A549 (cell line): ENCODE results near the gene MGMT. TPM values are rescaled to one million over a fixed set of nuclear protein-coding genes. Genes with fewer than 3 reads are reported as not detected.

Experiments
- ATAC-seq, 2 experiments: fragments of 200-7000 bp in 1 of 2; fragments of >200 bp in 1 of 2; cut with Nextera tagmentation in 1 of 2; cut with Tn5 transposase in 1 of 2; 3 replicates each; pipeline versions ENCODE4 v1.8.0 to v1.9.1; 2018 to 2020; ENCODE audit warnings: mild to moderate bottlenecking in 1 of 2, moderate library complexity in 1 of 2
- CTCF ChIA-PET: fragments of 300-600 bp; sonication (Branson Sonifier 250); formaldehyde crosslinking; extraction: SDS; loops from one replicate; lab custom pipeline; 2021; ENCODE audit warnings: antibody characterized with exemption, inconsistent platforms; lab: Yijun Ruan, JAX
- POLR2A ChIA-PET: fragments of 350-600 bp; formaldehyde crosslinking; extraction: SDS; loops from one replicate; lab custom pipeline; 2021; ENCODE audit warnings: antibody characterized with exemption, inconsistent platforms; lab: Yijun Ruan, JAX
- DNase-seq, 2 experiments: peaks; one replicate each; pipeline versions ENCODE4 v3.0.0 to v3.0.0-alpha.2; 2011 to 2016; ENCODE audit warnings: low read depth in 1 of 2, low spot score in 1 of 2
- FAIRE-seq: peaks from 2 replicates; lab custom pipeline; 2011; peaks lifted over from hg19 to GRCh38; lab: Jason Lieb, UNC
- H3K27ac ChIP-seq, 2 experiments: fragments of >200 bp; sonication (Bioruptor Twin); formaldehyde crosslinking; 3 replicates each; pipeline ENCODE4 v1.5.1; 2016 to 2017
- H3K4me1 ChIP-seq: fragments of >200 bp; sonication (Bioruptor Twin); formaldehyde crosslinking; 3 replicates; pipeline ENCODE4 v1.6.1; 2016
- H3K4me2 ChIP-seq: fragments of >200 bp; sonication (Bioruptor Twin); formaldehyde crosslinking; 3 replicates; pipeline ENCODE4 v1.6.1; 2016
- H3K4me3 ChIP-seq: fragments of >200 bp; sonication (Bioruptor Twin); formaldehyde crosslinking; 3 replicates; pipeline ENCODE4 v1.5.1; 2016
- H3K9me3 ChIP-seq: fragments of >200 bp; sonication (Bioruptor Twin); formaldehyde crosslinking; 3 replicates; pipeline ENCODE4 v1.6.1; 2016
- CEBPB ChIP-seq, 2 experiments: fragments of >200 bp in 1 of 2; sonication (Bioruptor Twin) in 1 of 2; formaldehyde crosslinking in 1 of 2; IDR thresholded peaks; 2 replicates each; pipeline ENCODE4 v1.6.1; 2012 to 2016
- CHD2 ChIP-seq: fragments of 150-350 bp; IDR thresholded peaks from 2 replicates; pipeline ENCODE4 v1.6.1; 2014; ENCODE audit warnings: low read length; ENCODE audit not compliant: partially characterized antibody
- EHF ChIP-seq: fragments of 250-450 bp; sonication (Bioruptor Pico); IDR thresholded peaks from 2 replicates; pipeline ENCODE4 v1.5.0; 2020; ENCODE audit warnings: mild to moderate bottlenecking
- EHMT2 ChIP-seq: fragments of 200-600 bp; sonication (generic); IDR thresholded peaks from 2 replicates; pipeline ENCODE4 v1.6.1; 2016; ENCODE audit warnings: antibody characterized with exemption, low read depth, mild to moderate bottlenecking, moderate library complexity
- FOXS1 ChIP-seq: fragments of 250-450 bp; sonication (Bioruptor Pico); IDR thresholded peaks from 2 replicates; pipeline ENCODE4 v1.5.0; 2020; ENCODE audit warnings: mild to moderate bottlenecking, moderate library complexity
- HDAC2 ChIP-seq: fragments of 200-600 bp; sonication (generic); IDR thresholded peaks from 2 replicates; pipeline ENCODE4 v1.6.1; 2016
- HOXB13 ChIP-seq: fragments of 250-450 bp; sonication (Bioruptor Pico); IDR thresholded peaks from 2 replicates; pipeline ENCODE4 v1.5.0; 2020; ENCODE audit warnings: low read depth, mild to moderate bottlenecking, moderate library complexity
- JUN ChIP-seq, 2 experiments: fragments of >200 bp; sonication (Bioruptor Twin); formaldehyde crosslinking; IDR thresholded peaks; 2 replicates in 1 of 2; 3 replicates in 1 of 2; pipeline ENCODE4 v1.6.1; 2016 to 2017
- KDM1A ChIP-seq: fragments of 200-600 bp; sonication (generic); IDR thresholded peaks from 2 replicates; pipeline ENCODE4 v1.6.1; 2016; ENCODE audit warnings: low read depth, mild to moderate bottlenecking
- POLR2AphosphoS2 ChIP-seq: conservative IDR thresholded peaks from 2 replicates; pipeline ENCODE4 v1.6.1; 2012; ENCODE audit warnings: low read length, improper control_type of control experiment, inconsistent platforms
- RAD21 ChIP-seq, 2 experiments: fragments of >200 bp in 1 of 2; sonication (Bioruptor Twin) in 1 of 2; formaldehyde crosslinking in 1 of 2; IDR thresholded peaks in 1 of 2; conservative IDR thresholded peaks in 1 of 2; 2 replicates in 1 of 2; 3 replicates in 1 of 2; pipeline ENCODE4 v1.6.1; 2012 to 2018; ENCODE audit warnings: inconsistent platforms in 1 of 2
- RCOR1 ChIP-seq: fragments of 150-350 bp; IDR thresholded peaks from 2 replicates; pipeline ENCODE4 v1.6.1; 2014; ENCODE audit warnings: antibody characterized with exemption, low read length, low read depth
- SMC3 ChIP-seq: fragments of >200 bp; sonication (Bioruptor Twin); formaldehyde crosslinking; IDR thresholded peaks from 3 replicates; pipeline ENCODE4 v1.6.1; 2018; ENCODE audit warnings: inconsistent platforms
- TFCP2L1 ChIP-seq: fragments of 250-450 bp; sonication (Bioruptor Pico); IDR thresholded peaks from 2 replicates; pipeline ENCODE4 v1.5.0; 2021; ENCODE audit warnings: mild to moderate bottlenecking
- TP53 ChIP-seq: fragments of 250-450 bp; sonication (Bioruptor Pico); IDR thresholded peaks from 2 replicates; pipeline ENCODE4 v1.5.0; 2021; ENCODE audit warnings: mild to moderate bottlenecking, moderate library complexity
- ZNF302 ChIP-seq: fragments of 250-450 bp; sonication (Bioruptor Pico); IDR thresholded peaks from 2 replicates; pipeline ENCODE4 v1.9.0; 2021; ENCODE audit warnings: inconsistent platforms, mild to moderate bottlenecking, moderate library complexity
- ZSCAN20 ChIP-seq: fragments of 250-450 bp; sonication (Bioruptor Pico); IDR thresholded peaks from 2 replicates; pipeline ENCODE4 v1.8.0; 2022; ENCODE audit warnings: mild to moderate bottlenecking, moderate library complexity
- WGBS: methylation state at CpG from one replicate; pipeline ENCODE4 v1.1.6; 2017; ENCODE audit errors: missing lambda C conversion rate; 5-methylcytosine and 5-hydroxymethylcytosine counted together
- polyA plus RNA-seq, 4 experiments: library from polyadenylated mRNA; depleted of rRNA in 3 of 4; stranded (reverse); fragments of >200 nt; fragmentation: RNase III in 1 of 4; extraction: RNeasy Plus Mini Kit Qiagen cat#74134 plus additional on column Dnase treatment in 1 of 4; gene quantifications; 2 replicates in 3 of 4; 3 replicates in 1 of 4; pipeline ENCODE4 v1.2.3, GENCODE V29; 2011 to 2017
- TF ChIP-seq, protein P1 (sequence below): fragments of 250-450 bp; sonication (Bioruptor Pico); IDR thresholded peaks from 2 replicates; pipeline ENCODE4 v1.5.0; 2020; ENCODE audit warnings: low read depth, mild to moderate bottlenecking, moderate library complexity
- TF ChIP-seq, protein P2 (sequence below): IDR thresholded peaks from 2 replicates; pipeline ENCODE4 v1.6.1; 2012
- TF ChIP-seq, protein P3 (sequence below): fragments of >200 bp; sonication (Bioruptor Twin); formaldehyde crosslinking; IDR thresholded peaks from 3 replicates; pipeline ENCODE4 v1.5.1; 2016
- TF ChIP-seq, protein P4 (sequence below): fragments of 250-450 bp; sonication (Bioruptor Pico); IDR thresholded peaks from 2 replicates; pipeline ENCODE4 v1.5.0; 2021; ENCODE audit warnings: mild to moderate bottlenecking, moderate library complexity, borderline replicate concordance
- TF ChIP-seq, protein P5 (sequence below): fragments of 450-650 bp; IDR thresholded peaks from 2 replicates; pipeline ENCODE4 v1.6.1; 2014; ENCODE audit warnings: antibody characterized with exemption
- TF ChIP-seq, protein P6 (sequence below): fragments of 150-350 bp; IDR thresholded peaks from 2 replicates; pipeline ENCODE4 v1.6.1; 2014; ENCODE audit warnings: low read depth, mild to moderate bottlenecking, low read length

The MGMT gene
- polyA plus RNA-seq, 2 of the 4 experiments (the other 2 are of a cell fraction), result 4.9 to 5.2 TPM

DNA sequence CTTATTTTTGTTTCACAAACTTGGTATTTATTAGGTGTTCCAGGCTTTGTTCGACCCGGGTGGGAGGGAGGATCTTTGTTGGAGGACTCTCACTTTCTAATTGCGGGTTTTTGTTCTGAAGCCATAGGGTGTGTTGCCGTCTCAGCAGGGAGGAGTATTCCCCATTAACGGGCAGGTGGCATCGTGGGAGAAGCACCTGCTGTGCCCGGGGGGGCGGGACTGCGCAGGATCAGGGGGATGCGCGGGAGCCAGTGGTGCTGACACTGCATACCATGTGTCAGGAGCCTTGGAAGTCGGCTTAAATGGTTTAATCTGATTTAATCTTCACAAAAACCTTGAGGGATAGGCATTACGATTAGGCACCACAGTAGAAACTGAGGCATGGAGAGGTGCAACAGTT is 113.0 kb downstream of the MGMT start:
- FAIRE-seq (no peak), ATAC-seq (no peak), DNase-seq (no peak)
- Histone ChIP-seq H3K9me3 (no peaks in the 10 kb centered on the region), H3K27ac (no peak overlapping the region), H3K4me2 (no peak overlapping the region), H3K4me1 (no peaks in the 10 kb centered on the region), H3K4me3 (no peak overlapping the region)
- CTCF ChIA-PET, result no interaction called here
- 42% methylated on average over 13 of the region's 13 CpGs for WGBS
- POLR2A ChIA-PET, result no interaction called here
- no peak for TF ChIP-seq TFCP2L1 (CRISPR knock-in tag)
- TF ChIP-seq, protein P1, sequence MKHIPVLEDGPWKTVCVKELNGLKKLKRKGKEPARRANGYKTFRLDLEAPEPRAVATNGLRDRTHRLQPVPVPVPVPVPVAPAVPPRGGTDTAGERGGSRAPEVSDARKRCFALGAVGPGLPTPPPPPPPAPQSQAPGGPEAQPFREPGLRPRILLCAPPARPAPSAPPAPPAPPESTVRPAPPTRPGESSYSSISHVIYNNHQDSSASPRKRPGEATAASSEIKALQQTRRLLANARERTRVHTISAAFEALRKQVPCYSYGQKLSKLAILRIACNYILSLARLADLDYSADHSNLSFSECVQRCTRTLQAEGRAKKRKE (CRISPR knock-in tag), result no peak
- TF ChIP-seq POLR2AphosphoS2, result no peak
- no peak for TF ChIP-seq RCOR1
- TF ChIP-seq TP53 (CRISPR knock-in tag), result no peak
- TF ChIP-seq ZNF302, result no peak
- TF ChIP-seq HOXB13, result no peak
- TF ChIP-seq RAD21 (conservative IDR thresholded peaks at IDR 0.05 in 1 of 2, IDR thresholded peaks at IDR 0.05 in 1 of 2), result no peak
- no peak for TF ChIP-seq EHMT2
- TF ChIP-seq, protein P2, sequence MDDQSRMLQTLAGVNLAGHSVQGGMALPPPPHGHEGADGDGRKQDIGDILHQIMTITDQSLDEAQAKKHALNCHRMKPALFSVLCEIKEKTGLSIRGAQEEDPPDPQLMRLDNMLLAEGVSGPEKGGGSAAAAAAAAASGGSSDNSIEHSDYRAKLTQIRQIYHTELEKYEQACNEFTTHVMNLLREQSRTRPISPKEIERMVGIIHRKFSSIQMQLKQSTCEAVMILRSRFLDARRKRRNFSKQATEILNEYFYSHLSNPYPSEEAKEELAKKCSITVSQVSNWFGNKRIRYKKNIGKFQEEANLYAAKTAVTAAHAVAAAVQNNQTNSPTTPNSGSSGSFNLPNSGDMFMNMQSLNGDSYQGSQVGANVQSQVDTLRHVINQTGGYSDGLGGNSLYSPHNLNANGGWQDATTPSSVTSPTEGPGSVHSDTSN, result no peak
- no peak for TF ChIP-seq SMC3
- no peak for TF ChIP-seq EHF (CRISPR knock-in tag)
- TF ChIP-seq KDM1A, result no peak
- TF ChIP-seq CHD2, result no peak
- no peak for TF ChIP-seq ZSCAN20
- TF ChIP-seq FOXS1 (CRISPR knock-in tag), result no peak
- no peak for TF ChIP-seq CEBPB (IDR thresholded peaks at IDR 0.05)
- TF ChIP-seq, protein P3, sequence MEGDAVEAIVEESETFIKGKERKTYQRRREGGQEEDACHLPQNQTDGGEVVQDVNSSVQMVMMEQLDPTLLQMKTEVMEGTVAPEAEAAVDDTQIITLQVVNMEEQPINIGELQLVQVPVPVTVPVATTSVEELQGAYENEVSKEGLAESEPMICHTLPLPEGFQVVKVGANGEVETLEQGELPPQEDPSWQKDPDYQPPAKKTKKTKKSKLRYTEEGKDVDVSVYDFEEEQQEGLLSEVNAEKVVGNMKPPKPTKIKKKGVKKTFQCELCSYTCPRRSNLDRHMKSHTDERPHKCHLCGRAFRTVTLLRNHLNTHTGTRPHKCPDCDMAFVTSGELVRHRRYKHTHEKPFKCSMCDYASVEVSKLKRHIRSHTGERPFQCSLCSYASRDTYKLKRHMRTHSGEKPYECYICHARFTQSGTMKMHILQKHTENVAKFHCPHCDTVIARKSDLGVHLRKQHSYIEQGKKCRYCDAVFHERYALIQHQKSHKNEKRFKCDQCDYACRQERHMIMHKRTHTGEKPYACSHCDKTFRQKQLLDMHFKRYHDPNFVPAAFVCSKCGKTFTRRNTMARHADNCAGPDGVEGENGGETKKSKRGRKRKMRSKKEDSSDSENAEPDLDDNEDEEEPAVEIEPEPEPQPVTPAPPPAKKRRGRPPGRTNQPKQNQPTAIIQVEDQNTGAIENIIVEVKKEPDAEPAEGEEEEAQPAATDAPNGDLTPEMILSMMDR, result no peak
- TF ChIP-seq, protein P4, sequence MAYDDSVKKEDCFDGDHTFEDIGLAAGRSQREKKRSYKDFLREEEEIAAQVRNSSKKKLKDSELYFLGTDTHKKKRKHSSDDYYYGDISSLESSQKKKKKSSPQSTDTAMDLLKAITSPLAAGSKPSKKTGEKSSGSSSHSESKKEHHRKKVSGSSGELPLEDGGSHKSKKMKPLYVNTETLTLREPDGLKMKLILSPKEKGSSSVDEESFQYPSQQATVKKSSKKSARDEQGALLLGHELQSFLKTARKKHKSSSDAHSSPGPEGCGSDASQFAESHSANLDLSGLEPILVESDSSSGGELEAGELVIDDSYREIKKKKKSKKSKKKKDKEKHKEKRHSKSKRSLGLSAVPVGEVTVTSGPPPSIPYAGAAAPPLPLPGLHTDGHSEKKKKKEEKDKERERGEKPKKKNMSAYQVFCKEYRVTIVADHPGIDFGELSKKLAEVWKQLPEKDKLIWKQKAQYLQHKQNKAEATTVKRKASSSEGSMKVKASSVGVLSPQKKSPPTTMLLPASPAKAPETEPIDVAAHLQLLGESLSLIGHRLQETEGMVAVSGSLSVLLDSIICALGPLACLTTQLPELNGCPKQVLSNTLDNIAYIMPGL (CRISPR knock-in tag), result no peak

DNA sequence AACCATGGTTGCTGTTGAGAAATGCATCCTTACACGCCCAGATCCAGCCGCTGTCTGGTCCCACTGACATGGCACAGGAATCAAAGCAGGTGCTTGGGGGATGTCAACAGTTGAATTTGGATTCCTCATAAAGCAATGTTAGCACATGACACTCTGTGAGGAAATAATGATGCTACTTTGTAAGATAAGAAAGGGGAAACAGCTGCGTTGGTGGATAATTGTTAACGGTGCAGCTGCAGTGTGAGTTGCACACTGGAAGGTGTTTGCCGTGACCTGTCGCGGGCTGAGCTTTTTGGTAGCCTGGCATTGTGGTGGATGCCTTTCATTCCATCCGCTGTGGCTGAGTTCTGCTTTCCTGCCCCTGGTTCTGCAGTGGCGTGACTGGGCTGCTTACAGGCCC is 113.9 kb downstream of the MGMT start:
- no peaks in the 10 kb centered on the region for H3K9me3 ChIP-seq
- H3K4me3 ChIP-seq, result no peak overlapping the region
- no peak overlapping the region for H3K4me2 ChIP-seq
- DNase-seq, result no peak
- POLR2A ChIA-PET, result no interaction called here
- FAIRE-seq, result no peak
- H3K4me1 ChIP-seq, result no peaks in the 10 kb centered on the region
- ATAC-seq, result no peak
- 60% methylated on average over 9 of the region's 9 CpGs for WGBS
- TF ChIP-seq CHD2 (no peak), HDAC2 (no peak), JUN (IDR thresholded peaks at IDR 0.05) (no peak), CEBPB (IDR thresholded peaks at IDR 0.05) (no peak)
- TF ChIP-seq, protein P5, sequence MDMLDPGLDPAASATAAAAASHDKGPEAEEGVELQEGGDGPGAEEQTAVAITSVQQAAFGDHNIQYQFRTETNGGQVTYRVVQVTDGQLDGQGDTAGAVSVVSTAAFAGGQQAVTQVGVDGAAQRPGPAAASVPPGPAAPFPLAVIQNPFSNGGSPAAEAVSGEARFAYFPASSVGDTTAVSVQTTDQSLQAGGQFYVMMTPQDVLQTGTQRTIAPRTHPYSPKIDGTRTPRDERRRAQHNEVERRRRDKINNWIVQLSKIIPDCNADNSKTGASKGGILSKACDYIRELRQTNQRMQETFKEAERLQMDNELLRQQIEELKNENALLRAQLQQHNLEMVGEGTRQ, result no peak
- TF ChIP-seq, protein P6, sequence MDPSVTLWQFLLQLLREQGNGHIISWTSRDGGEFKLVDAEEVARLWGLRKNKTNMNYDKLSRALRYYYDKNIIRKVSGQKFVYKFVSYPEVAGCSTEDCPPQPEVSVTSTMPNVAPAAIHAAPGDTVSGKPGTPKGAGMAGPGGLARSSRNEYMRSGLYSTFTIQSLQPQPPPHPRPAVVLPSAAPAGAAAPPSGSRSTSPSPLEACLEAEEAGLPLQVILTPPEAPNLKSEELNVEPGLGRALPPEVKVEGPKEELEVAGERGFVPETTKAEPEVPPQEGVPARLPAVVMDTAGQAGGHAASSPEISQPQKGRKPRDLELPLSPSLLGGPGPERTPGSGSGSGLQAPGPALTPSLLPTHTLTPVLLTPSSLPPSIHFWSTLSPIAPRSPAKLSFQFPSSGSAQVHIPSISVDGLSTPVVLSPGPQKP, result no peak
- CTCF ChIA-PET, result no interaction called here
- no peak overlapping the region for H3K27ac ChIP-seq
